Measurements from ENCODE around the gene AFF4. TPM values are rescaled to one million over a fixed set of nuclear protein-coding genes. Genes with fewer than 3 reads are reported as not detected.

Gene AFF4
- total and polyA plus RNA-seq, 10 of the 15 experiments (the other 5 are each of a cell fraction or from before 2014, with no cell fraction given): 1.1 to 20.2 (median 10.4) TPM

DNA sequence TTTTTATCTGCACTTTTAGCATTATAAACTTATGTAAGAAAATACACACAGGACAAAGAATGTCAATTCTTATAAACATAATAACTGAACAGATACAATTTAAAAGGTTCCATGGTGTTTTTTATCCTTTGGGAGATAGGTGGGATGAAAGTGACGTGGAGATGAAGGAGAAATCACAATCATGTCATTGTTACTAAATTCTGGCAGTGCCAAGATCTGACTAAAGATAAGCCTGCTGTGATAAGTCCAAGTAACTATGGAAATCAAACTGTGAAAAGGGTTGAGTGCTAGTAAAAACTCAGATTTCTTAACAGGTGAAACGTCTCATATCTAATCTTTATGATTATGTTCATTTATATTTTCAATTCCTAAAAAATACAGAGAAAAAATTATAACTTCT is 78.9 kb downstream of the AFF4 start (continued):
- TF ChIP-seq, protein P1, sequence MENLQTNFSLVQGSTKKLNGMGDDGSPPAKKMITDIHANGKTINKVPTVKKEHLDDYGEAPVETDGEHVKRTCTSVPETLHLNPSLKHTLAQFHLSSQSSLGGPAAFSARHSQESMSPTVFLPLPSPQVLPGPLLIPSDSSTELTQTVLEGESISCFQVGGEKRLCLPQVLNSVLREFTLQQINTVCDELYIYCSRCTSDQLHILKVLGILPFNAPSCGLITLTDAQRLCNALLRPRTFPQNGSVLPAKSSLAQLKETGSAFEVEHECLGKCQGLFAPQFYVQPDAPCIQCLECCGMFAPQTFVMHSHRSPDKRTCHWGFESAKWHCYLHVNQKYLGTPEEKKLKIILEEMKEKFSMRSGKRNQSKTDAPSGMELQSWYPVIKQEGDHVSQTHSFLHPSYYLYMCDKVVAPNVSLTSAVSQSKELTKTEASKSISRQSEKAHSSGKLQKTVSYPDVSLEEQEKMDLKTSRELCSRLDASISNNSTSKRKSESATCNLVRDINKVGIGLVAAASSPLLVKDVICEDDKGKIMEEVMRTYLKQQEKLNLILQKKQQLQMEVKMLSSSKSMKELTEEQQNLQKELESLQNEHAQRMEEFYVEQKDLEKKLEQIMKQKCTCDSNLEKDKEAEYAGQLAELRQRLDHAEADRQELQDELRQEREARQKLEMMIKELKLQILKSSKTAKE (IDR thresholded peaks at IDR 0.05; ENCODE audit: low read depth, poor library complexity, severe bottlenecking): no peak
- TF ChIP-seq EZH2 (IDR thresholded peaks at IDR 0.05; ENCODE audit: borderline replicate concordance, control insufficient read depth, low read depth, low read length) (no peak), HSF1 (IDR thresholded peaks at IDR 0.05; ENCODE audit: low read depth, low read length) (no peak)

DNA sequence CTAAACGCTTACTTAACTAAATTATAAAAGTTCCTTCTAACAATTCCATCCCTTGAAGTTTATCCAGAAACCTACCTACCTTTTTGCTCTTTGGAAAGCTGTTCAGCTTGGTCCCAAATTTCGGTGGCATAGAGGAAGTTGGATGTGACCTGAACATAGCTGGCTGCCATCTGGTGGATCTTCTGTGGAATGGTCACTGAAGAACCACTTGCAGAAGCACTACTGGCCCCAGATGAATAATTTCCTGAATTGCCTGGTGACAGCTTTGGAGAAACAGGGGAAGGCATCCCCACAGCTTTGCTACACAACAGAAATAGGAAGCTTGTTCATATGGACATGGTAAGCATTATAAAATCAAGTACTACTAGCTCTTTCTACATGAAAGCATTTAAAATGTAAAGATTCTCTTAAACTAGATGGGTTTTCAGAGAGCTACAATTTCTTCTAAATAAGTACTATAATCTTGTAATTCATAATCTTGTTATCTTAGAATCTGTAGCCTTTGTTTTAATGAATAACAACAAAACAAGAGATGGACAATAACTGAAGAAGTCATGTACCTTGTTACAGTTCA is 80.1 kb downstream of the AFF4 start:
- in situ Hi-C loops (cut with MboI) (loop anchor here (5.0 kb wide), 1 partner anchor 496 kb away; no protein-coding TSS in a partner anchor), intact Hi-C loops (cut with micrococcal nuclease; ENCODE audit: unreplicated experiment) (loop anchor here (1.0 to 10.0 kb wide), 5 partner anchors 53 to 498 kb away; partner anchors contain the start of gene SHROOM1)
- no peak for FAIRE-seq
- peak; percentile 96 for ATAC-seq
- H3K36me3 ChIP-seq (ENCODE audit: control insufficient read depth in 2 of 2, insufficient read depth in 2 of 2, low read length in 1 of 2): peaks cover 4 to 11% of the 10 kb centered on the region in 2 experiments; a peak in 3 of 4 replicates
- no peak for DNase-seq (ENCODE audit: low read depth, low spot score)
- no peak overlapping the region for H2AFZ ChIP-seq (ENCODE audit: control insufficient read depth, low read depth, low read length)
- ChIA-PET SMC1A (ENCODE audit: uncharacterized antibody, unreplicated experiment) (interaction anchor here (0.7 to 3.3 kb wide), 24 partner anchors 8 to 497 kb away, joined by 3 to 17 read pairs (median 4); partner anchors contain the start of genes LEAP2 and SHROOM1), RAD21 (ENCODE audit: unreplicated experiment) (interaction anchor here (0.7 to 1.8 kb wide), 18 partner anchors 8 to 502 kb away, joined by 3 to 7 read pairs (median 4); partner anchors contain the start of genes GDF9, SHROOM1 and UQCRQ), CTCF (interaction anchor here (0.6 to 2.9 kb wide), 37 partner anchors 8 to 645 kb away, joined by 3 to 28 read pairs (median 5); partner anchors contain the start of genes GDF9, SHROOM1 and UQCRQ), POLR2A (no interaction called here)
- no TSS peak for BruUV-seq (replicated peaks)
- no peaks in the 10 kb centered on the region for H4K20me1 ChIP-seq (ENCODE audit: control insufficient read depth, insufficient read depth)
- H3K4me2 ChIP-seq (ENCODE audit: control insufficient read depth, insufficient read depth): no peak overlapping the region
- no peak overlapping the region for H3K27ac ChIP-seq (ENCODE audit: control insufficient read depth, insufficient read depth)
- peak; percentile 25; the same call in 1 of the 2 replicates for TF ChIP-seq IKZF1 (conservative IDR thresholded peaks at IDR 0.05)
- TF ChIP-seq, protein P2, sequence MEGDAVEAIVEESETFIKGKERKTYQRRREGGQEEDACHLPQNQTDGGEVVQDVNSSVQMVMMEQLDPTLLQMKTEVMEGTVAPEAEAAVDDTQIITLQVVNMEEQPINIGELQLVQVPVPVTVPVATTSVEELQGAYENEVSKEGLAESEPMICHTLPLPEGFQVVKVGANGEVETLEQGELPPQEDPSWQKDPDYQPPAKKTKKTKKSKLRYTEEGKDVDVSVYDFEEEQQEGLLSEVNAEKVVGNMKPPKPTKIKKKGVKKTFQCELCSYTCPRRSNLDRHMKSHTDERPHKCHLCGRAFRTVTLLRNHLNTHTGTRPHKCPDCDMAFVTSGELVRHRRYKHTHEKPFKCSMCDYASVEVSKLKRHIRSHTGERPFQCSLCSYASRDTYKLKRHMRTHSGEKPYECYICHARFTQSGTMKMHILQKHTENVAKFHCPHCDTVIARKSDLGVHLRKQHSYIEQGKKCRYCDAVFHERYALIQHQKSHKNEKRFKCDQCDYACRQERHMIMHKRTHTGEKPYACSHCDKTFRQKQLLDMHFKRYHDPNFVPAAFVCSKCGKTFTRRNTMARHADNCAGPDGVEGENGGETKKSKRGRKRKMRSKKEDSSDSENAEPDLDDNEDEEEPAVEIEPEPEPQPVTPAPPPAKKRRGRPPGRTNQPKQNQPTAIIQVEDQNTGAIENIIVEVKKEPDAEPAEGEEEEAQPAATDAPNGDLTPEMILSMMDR (IDR thresholded peaks at IDR 0.05 in 2 of 3, conservative IDR thresholded peaks at IDR 0.05 in 1 of 3; ENCODE audit: control insufficient read depth in 2 of 3, extremely low read depth in 1 of 3, insufficient read depth in 1 of 3, low read depth in 3 of 3, low read length in 3 of 3): peak; percentile 61 to 78 (median 67)
- peak; percentile 76 for TF ChIP-seq SMC3 (IDR thresholded peaks at IDR 0.05; ENCODE audit: borderline replicate concordance, low read length)
- 0 out of 2 replicates have a peak, but pooled peaks have one; percentile 18 for TF ChIP-seq YY1 (IDR thresholded peaks at IDR 0.05; ENCODE audit: low read depth, low read length)
- TF ChIP-seq IKZF2 (IDR thresholded peaks at IDR 0.05): no peak
- TF ChIP-seq RAD21 (IDR thresholded peaks at IDR 0.05; ENCODE audit: insufficient read depth, low read depth, low read length): peak; percentile 64
- H3K9me3 ChIP-seq (replicated peaks; ENCODE audit: control insufficient read depth, insufficient read depth, low read length): no peaks in the 10 kb centered on the region
- H3K27me3 ChIP-seq (replicated peaks in 1 of 2; ENCODE audit: control insufficient read depth in 2 of 2, insufficient read depth in 2 of 2, low read length in 1 of 2): no peaks in the 10 kb centered on the region
- 48% methylated on average over 2 of the region's 2 CpGs for WGBS (ENCODE audit: insufficient coverage, insufficient replicate concordance, low lambda C conversion rate, missing lambda C conversion rate)
- H3K4me3 ChIP-seq: no peak overlapping the region
- H3K79me2 ChIP-seq (ENCODE audit: control insufficient read depth, insufficient read depth, low read length): no peaks in the 10 kb centered on the region
- H3K4me1 ChIP-seq (ENCODE audit: control insufficient read depth, insufficient read depth, low read length): no peaks in the 10 kb centered on the region
- no peak overlapping the region for H3K9ac ChIP-seq (ENCODE audit: control insufficient read depth, insufficient read depth, low read length)
